SK-N-MC (cell line): ENCODE measurements around the gene MTREX.

Source experiments
- EZH2 ChIP-seq: fragments of 200-600 bp; sonication (generic); IDR thresholded peaks from one replicate; pipeline ENCODE4 v1.6.1; 2017; ENCODE audit warnings: antibody characterized with exemption
- FOXP2 ChIP-seq: optimal IDR thresholded peaks from 2 replicates; pipeline ENCODE3; 2011; ENCODE audit warnings: mild to moderate bottlenecking, moderate library complexity; ENCODE audit not compliant: insufficient read depth; ENCODE audit errors: extremely low read length, control extremely low read depth
- POLR2AphosphoS5 ChIP-seq: IDR thresholded peaks from 2 replicates; pipeline ENCODE4 v1.6.1; 2012; ENCODE audit warnings: mild to moderate bottlenecking, low read depth, low read length, borderline replicate concordance

DNA sequence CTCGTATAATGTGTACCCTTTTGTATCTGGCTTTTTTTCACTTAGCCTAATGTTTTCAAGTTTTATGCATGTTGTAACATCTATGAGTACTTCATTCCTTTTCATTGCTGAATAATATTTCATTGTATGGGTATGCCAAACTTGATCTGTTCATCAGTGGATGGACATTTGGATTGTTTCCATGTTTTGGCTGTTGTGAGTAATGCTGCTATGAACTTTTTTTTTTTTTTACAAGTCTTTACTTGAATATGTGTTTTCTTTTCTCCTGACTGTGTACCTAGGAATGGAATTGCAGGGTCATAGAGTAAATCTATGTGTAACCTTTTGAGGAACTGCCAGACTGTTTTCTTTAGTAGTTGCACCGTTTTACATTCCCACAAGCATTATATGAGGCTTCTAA lies 52.4 kb downstream of the MTREX start:
- TF ChIP-seq EZH2 (no peak), POLR2AphosphoS5 (no peak), FOXP2 (no peak)
